ENCODE results near the gene MAP9.

DNA sequence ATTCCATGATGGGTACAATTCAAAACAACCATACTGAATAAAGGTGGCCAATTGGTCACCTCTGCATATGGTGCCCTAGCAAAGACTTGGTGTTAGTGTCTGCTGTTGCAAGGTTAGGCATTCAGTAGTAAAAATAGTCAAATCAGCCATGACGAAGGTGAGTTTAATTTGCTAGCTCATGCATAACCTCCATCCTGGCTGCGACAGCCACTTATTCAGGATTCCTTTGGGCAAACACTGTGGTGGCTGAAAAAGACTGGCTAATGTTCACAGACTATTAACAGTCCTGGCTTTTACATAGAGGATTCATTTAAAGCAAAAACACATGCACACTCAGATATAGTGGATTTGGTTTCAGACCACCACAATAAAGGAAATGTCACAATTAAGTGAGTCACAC, 34.8 kb upstream of the MAP9 start:
- no peak for TF ChIP-seq EZH2 (IDR thresholded peaks at IDR 0.05; ENCODE audit: borderline replicate concordance, low read depth, low read length, severe bottlenecking)
- TF ChIP-seq, protein P1, sequence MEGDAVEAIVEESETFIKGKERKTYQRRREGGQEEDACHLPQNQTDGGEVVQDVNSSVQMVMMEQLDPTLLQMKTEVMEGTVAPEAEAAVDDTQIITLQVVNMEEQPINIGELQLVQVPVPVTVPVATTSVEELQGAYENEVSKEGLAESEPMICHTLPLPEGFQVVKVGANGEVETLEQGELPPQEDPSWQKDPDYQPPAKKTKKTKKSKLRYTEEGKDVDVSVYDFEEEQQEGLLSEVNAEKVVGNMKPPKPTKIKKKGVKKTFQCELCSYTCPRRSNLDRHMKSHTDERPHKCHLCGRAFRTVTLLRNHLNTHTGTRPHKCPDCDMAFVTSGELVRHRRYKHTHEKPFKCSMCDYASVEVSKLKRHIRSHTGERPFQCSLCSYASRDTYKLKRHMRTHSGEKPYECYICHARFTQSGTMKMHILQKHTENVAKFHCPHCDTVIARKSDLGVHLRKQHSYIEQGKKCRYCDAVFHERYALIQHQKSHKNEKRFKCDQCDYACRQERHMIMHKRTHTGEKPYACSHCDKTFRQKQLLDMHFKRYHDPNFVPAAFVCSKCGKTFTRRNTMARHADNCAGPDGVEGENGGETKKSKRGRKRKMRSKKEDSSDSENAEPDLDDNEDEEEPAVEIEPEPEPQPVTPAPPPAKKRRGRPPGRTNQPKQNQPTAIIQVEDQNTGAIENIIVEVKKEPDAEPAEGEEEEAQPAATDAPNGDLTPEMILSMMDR (IDR thresholded peaks at IDR 0.05; ENCODE audit: borderline replicate concordance, extremely low read depth, low read length, poor library complexity, severe bottlenecking) = no peak
